ENCODE measurements around the gene MCOLN2. TPM values are rescaled to one million over a fixed set of nuclear protein-coding genes. Genes with fewer than 3 reads are reported as not detected.
A peak's percentile ranks its signal among the peaks of the same experiment; 100 is the strongest.

Gene MCOLN2
- total RNA-seq, 1 donor from 2014 or later, result not detected

- Mint-ChIP-seq H3K27ac (ENCODE audit: unreplicated experiment) (no peak overlapping the region), H3K4me1 (ENCODE audit: unreplicated experiment) (no peaks in the 10 kb centered on the region), H3K4me3 (ENCODE audit: unreplicated experiment) (no peak overlapping the region), H3K9me3 (ENCODE audit: unreplicated experiment) (no peaks in the 10 kb centered on the region), H3K27me3 (ENCODE audit: unreplicated experiment) (peaks cover 29% of the 10 kb centered on the region), H3K36me3 (ENCODE audit: unreplicated experiment) (no peaks in the 10 kb centered on the region)
- DNase-seq (ENCODE audit: extremely low spot score, unreplicated experiment), result no peak
- no peak for TF ChIP-seq CTCF (IDR thresholded peaks at IDR 0.05)
Observed at GRCh38 chr1:85028151-85028550, 31.2 kb upstream of the MCOLN2 start.

GRCh38 chr1:85027242-85027983, 30.5 kb upstream of the MCOLN2 start:
- no peak overlapping the region for H3K4me3 Mint-ChIP-seq (ENCODE audit: unreplicated experiment)
- no peak for DNase-seq (ENCODE audit: extremely low spot score, unreplicated experiment)
- no peak overlapping the region for H3K27ac Mint-ChIP-seq (ENCODE audit: unreplicated experiment)
- H3K36me3 Mint-ChIP-seq (ENCODE audit: unreplicated experiment), result no peaks in the 10 kb centered on the region
- TF ChIP-seq CTCF (IDR thresholded peaks at IDR 0.05), result peak; percentile 42
- peaks cover 24% of the 10 kb centered on the region for H3K27me3 Mint-ChIP-seq (ENCODE audit: unreplicated experiment)
- no peaks in the 10 kb centered on the region for H3K9me3 Mint-ChIP-seq (ENCODE audit: unreplicated experiment)
- no peaks in the 10 kb centered on the region for H3K4me1 Mint-ChIP-seq (ENCODE audit: unreplicated experiment)

- Mint-ChIP-seq H3K9me3 (ENCODE audit: unreplicated experiment) (no peaks in the 10 kb centered on the region), H3K27me3 (ENCODE audit: unreplicated experiment) (peaks cover 29% of the 10 kb centered on the region), H3K36me3 (ENCODE audit: unreplicated experiment) (no peaks in the 10 kb centered on the region), H3K4me1 (ENCODE audit: unreplicated experiment) (no peaks in the 10 kb centered on the region), H3K27ac (ENCODE audit: unreplicated experiment) (no peak overlapping the region), H3K4me3 (ENCODE audit: unreplicated experiment) (no peak overlapping the region)
- TF ChIP-seq CTCF (IDR thresholded peaks at IDR 0.05), result no peak
- no peak for DNase-seq (ENCODE audit: extremely low spot score, unreplicated experiment)
Observed at GRCh38 chr1:85025940-85026339, 29.0 kb upstream of the MCOLN2 start.

- Mint-ChIP-seq H3K27ac (ENCODE audit: unreplicated experiment) (no peak overlapping the region), H3K27me3 (ENCODE audit: unreplicated experiment) (peaks cover 30% of the 10 kb centered on the region)
Observed at GRCh38 chr1:85024736-85025135, 27.8 kb upstream of the MCOLN2 start.

More at GRCh38 chr1:85024736-85025135, 27.8 kb upstream of the MCOLN2 start:
- TF ChIP-seq CTCF (IDR thresholded peaks at IDR 0.05), result no peak
- Mint-ChIP-seq H3K9me3 (ENCODE audit: unreplicated experiment) (no peaks in the 10 kb centered on the region), H3K36me3 (ENCODE audit: unreplicated experiment) (no peaks in the 10 kb centered on the region), H3K4me3 (ENCODE audit: unreplicated experiment) (no peak overlapping the region), H3K4me1 (ENCODE audit: unreplicated experiment) (no peaks in the 10 kb centered on the region)
- no peak for DNase-seq (ENCODE audit: extremely low spot score, unreplicated experiment)
